GM23248 (cell line): Measurements from ENCODE around the gene SUN1. TPM values are rescaled to one million over a fixed set of nuclear protein-coding genes. Genes with fewer than 3 reads are reported as not detected.

ENCODE experiments used
- DNase-seq: peaks from one replicate; pipeline ENCODE4 v3.0.0-alpha.2; 2015
- H2AFZ ChIP-seq: fragments of 200-600 bp; sonication (generic); 2 replicates; pipeline ENCODE4 v1.6.1; 2016; ENCODE audit warnings: antibody characterized with exemption
- H3F3A ChIP-seq: fragments of 200-600 bp; sonication (generic); 2 replicates; pipeline ENCODE4 v1.6.1; 2016; ENCODE audit warnings: mild to moderate bottlenecking, antibody characterized with exemption, mixed run types; ENCODE audit not compliant: insufficient read depth
- H3K27ac ChIP-seq: fragments of 200-600 bp; sonication (generic); 2 replicates; pipeline ENCODE4 v1.5.1; 2016; ENCODE audit warnings: mild to moderate bottlenecking
- H3K27me3 ChIP-seq: fragments of 200-600 bp; sonication (generic); replicated peaks from 2 replicates; pipeline ENCODE4 v1.6.1; 2016; ENCODE audit warnings: mild to moderate bottlenecking; ENCODE audit not compliant: insufficient read depth
- H3K36me3 ChIP-seq: fragments of 200-600 bp; sonication (generic); 2 replicates; pipeline ENCODE4 v1.6.1; 2016; ENCODE audit warnings: low read depth, mild to moderate bottlenecking
- H3K4me1 ChIP-seq: fragments of 200-600 bp; sonication (generic); 2 replicates; pipeline ENCODE4 v1.6.1; 2016; ENCODE audit warnings: mild to moderate bottlenecking; ENCODE audit not compliant: insufficient read depth
- H3K4me2 ChIP-seq: fragments of 200-600 bp; sonication (generic); one replicate; pipeline ENCODE4 v1.6.1; 2016; ENCODE audit warnings: mild to moderate bottlenecking; ENCODE audit not compliant: unreplicated experiment
- H3K4me3 ChIP-seq: fragments of 200-600 bp; sonication (generic); 2 replicates; pipeline ENCODE4 v1.5.1; 2016; ENCODE audit warnings: mild to moderate bottlenecking
- H3K79me2 ChIP-seq: fragments of 200-600 bp; sonication (generic); 2 replicates; pipeline ENCODE4 v1.6.1; 2016; ENCODE audit warnings: mild to moderate bottlenecking; ENCODE audit not compliant: insufficient read depth
- H3K9ac ChIP-seq: fragments of 200-600 bp; sonication (generic); 2 replicates; pipeline ENCODE4 v1.6.1; 2016; ENCODE audit warnings: mild to moderate bottlenecking
- H3K9me2 ChIP-seq: fragments of 200-600 bp; sonication (generic); 2 replicates; pipeline ENCODE4 v1.6.1; 2016; ENCODE audit warnings: mixed run types, mild to moderate bottlenecking, moderate library complexity; ENCODE audit not compliant: insufficient read depth
- H3K9me3 ChIP-seq: fragments of 200-600 bp; sonication (generic); one replicate; pipeline ENCODE4 v1.6.1; 2017; ENCODE audit warnings: low read depth
- H4K20me1 ChIP-seq: fragments of 200-600 bp; sonication (generic); 2 replicates; pipeline ENCODE4 v1.6.0; 2016; ENCODE audit not compliant: insufficient read depth
- EZH2 ChIP-seq: fragments of 200-600 bp; sonication (generic); IDR thresholded peaks from 2 replicates; pipeline ENCODE4 v1.6.1; 2018; ENCODE audit warnings: antibody characterized with exemption, mild to moderate bottlenecking; ENCODE audit not compliant: insufficient read depth, poor library complexity, severe bottlenecking
- EZH2phosphoT487 ChIP-seq: fragments of 200-600 bp; sonication (generic); IDR thresholded peaks from 2 replicates; pipeline ENCODE4 v1.6.1; 2018; ENCODE audit warnings: antibody characterized with exemption, moderate library complexity, mild to moderate bottlenecking, low read depth; ENCODE audit not compliant: insufficient read depth
- WGBS, 2 experiments: methylation state at CpG; one replicate each; pipeline ENCODE4 v1.1.6; 2015 to 2017; ENCODE audit warnings: low lambda C conversion rate in 2 of 2, low coverage in 1 of 2; ENCODE audit errors: missing lambda C conversion rate in 2 of 2; 5-methylcytosine and 5-hydroxymethylcytosine counted together
- in situ Hi-C: fragments of 300-500 bp; cut with MboI; formaldehyde crosslinking; loops from 2 replicates; pipeline ENCODE4 v1.15.0; 2020
- polyA plus RNA-seq: library from polyadenylated mRNA; unstranded; fragments of >200 nt; fragmentation: Nextera tagmentation; extraction: Ambion mirVana; gene quantifications from 2 replicates; pipeline ENCODE4 v1.2.1, GENCODE V29; 2016
- total RNA-seq: library from RNA; depleted of rRNA; stranded (reverse); fragments of >200 nt; shearing (Covaris generic); gene quantifications from 2 replicates; pipeline ENCODE4 v1.2.3, GENCODE V29; 2014

SUN1 gene
- total and polyA plus RNA-seq, 2 experiments from 2014 or later, result 74.0 to 104 TPM

DNA sequence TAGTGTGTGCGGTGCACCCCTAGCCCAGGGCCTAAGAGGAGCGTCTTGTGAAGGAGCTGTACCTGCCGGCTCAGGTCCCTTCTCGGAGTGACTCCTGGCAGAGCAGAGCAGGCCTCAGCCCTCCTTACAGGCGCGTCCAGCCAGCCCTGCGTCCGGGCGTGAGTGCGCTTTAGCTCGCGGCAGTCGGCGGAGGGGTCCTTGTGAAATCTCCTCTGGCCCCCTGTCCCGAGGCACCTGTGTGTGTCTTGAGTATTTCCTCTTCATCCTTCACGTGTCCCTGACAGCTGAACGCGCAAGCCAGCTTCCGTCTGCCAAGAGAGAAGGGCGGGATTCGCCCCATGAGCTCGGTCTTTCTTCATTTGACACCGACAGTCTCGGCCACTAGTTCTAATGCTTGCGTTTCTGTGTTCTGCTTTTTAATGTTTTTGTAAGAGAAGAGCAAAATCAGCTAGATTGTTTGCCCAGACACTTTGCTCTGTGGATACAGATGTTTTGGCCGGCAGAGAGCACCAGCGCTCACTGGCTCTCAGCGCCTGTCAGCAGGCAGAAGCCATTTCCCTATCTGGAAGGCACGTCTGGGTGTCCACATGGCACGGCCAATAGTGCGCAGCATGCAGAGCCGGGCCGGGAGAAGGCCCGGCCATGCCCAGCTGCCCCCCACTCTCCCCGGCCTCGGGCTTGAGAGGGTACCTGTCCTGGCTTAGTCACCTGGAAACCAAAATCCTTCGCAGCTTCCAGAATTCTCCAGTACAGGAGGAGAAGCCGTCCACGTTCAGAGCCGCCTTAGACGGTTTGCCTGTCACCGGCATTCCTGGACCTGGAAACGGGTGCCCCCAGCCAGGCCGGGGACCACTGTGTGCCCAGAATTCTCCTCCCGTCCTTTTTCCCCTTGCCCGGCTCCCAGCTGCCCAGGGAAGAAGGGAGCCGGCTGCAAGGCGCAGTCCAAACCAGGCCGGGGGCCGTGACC is 51.1 kb downstream of the SUN1 start:
- Histone ChIP-seq H3K9me3 (no peaks in the 10 kb centered on the region), H3F3A (no peaks in the 10 kb centered on the region), H3K27me3 (no peaks in the 10 kb centered on the region), H2AFZ (no peak overlapping the region), H3K9ac (no peak overlapping the region), H3K79me2 (peaks cover 83% of the 10 kb centered on the region), H3K36me3 (no peaks in the 10 kb centered on the region), H3K9me2 (no peaks in the 10 kb centered on the region), H3K27ac (no peak overlapping the region), H3K4me2 (no peak overlapping the region), H4K20me1 (0 out of 2 replicates have a peak, but pooled peaks cover 5% of the 10 kb centered on the region), H3K4me3 (no peak overlapping the region), H3K4me1 (peaks cover 3% of the 10 kb centered on the region)
- peak; percentile 26 for DNase-seq
- in situ Hi-C loops, result no loop called here
- no peak for TF ChIP-seq EZH2
- TF ChIP-seq EZH2phosphoT487, result no peak
- WGBS, 2 experiments, result 65 to 68% methylated on average over 50 of the region's 50 CpGs

- in situ Hi-C loops, result no loop called here
- Histone ChIP-seq H3K4me1 (no peaks in the 10 kb centered on the region), H2AFZ (no peak overlapping the region), H3K79me2 (peaks cover 73% of the 10 kb centered on the region), H3F3A (no peaks in the 10 kb centered on the region), H3K9me3 (no peaks in the 10 kb centered on the region), H4K20me1 (0 out of 2 replicates have a peak, but pooled peaks cover under 1% of the 10 kb centered on the region), H3K9me2 (no peaks in the 10 kb centered on the region), H3K36me3 (no peaks in the 10 kb centered on the region), H3K9ac (no peak overlapping the region), H3K27me3 (no peaks in the 10 kb centered on the region), H3K4me3 (no peak overlapping the region), H3K4me2 (no peak overlapping the region), H3K27ac (no peak overlapping the region)
- DNase-seq, result peak; percentile 33
- 71 to 76% methylated on average over 31 of the region's 31 CpGs for WGBS, 2 experiments
- TF ChIP-seq EZH2phosphoT487, result no peak
- no peak for TF ChIP-seq EZH2
Observed at GRCh38 chr7:884191-885003, 52.1 kb downstream of the SUN1 start.

GRCh38 chr7:885261-885892 is 53.1 kb downstream of the SUN1 start:
- DNase-seq, result no peak
- no peaks in the 10 kb centered on the region for H3K27me3 ChIP-seq
- H3F3A ChIP-seq, result no peaks in the 10 kb centered on the region
- H3K9ac ChIP-seq, result no peak overlapping the region
- no peaks in the 10 kb centered on the region for H3K36me3 ChIP-seq
- H3K4me1 ChIP-seq, result no peaks in the 10 kb centered on the region
- H2AFZ ChIP-seq, result no peak overlapping the region
- H3K9me3 ChIP-seq, result no peaks in the 10 kb centered on the region
- WGBS, 2 experiments, result 79 to 85% methylated on average over 19 to 25 of the region's 25 CpGs
- no peak for TF ChIP-seq EZH2phosphoT487
- TF ChIP-seq EZH2, result no peak
- no peak overlapping the region for H3K4me3 ChIP-seq
- no peaks in the 10 kb centered on the region for H3K9me2 ChIP-seq
- H3K27ac ChIP-seq, result no peak overlapping the region
- no peak overlapping the region for H3K4me2 ChIP-seq
- H3K79me2 ChIP-seq, result peaks cover 63% of the 10 kb centered on the region
- in situ Hi-C loops, result no loop called here
- no peaks in the 10 kb centered on the region for H4K20me1 ChIP-seq
